ENCODE data around the gene FMNL1.

The FMNL1 gene

GRCh38 chr17:45221081-45222013 is at the start of gene FMNL1:
Gene FMNL1 (plus strand): TSS chr17:45221885. CDS start chr17:45222125, 240 bp downstream.
- TF ChIP-seq CTCF (IDR thresholded peaks at IDR 0.05; ENCODE audit: borderline replicate concordance, insufficient read depth, low read depth, low read length) = no peak
- H3K4me3 ChIP-seq (ENCODE audit: low read depth, low read length) = peak within 1 kb of the TSS; percentile 79

GRCh38 chr17:45172232-45172540 is 49.5 kb upstream of the FMNL1 start:
- TF ChIP-seq CTCF (IDR thresholded peaks at IDR 0.05; ENCODE audit: borderline replicate concordance, insufficient read depth, low read depth, low read length) = no peak
- no peak overlapping the region for H3K4me3 ChIP-seq (ENCODE audit: low read depth, low read length)

- TF ChIP-seq CTCF (IDR thresholded peaks at IDR 0.05; ENCODE audit: borderline replicate concordance, insufficient read depth, low read depth, low read length) = no peak
- no peak overlapping the region for H3K4me3 ChIP-seq (ENCODE audit: low read depth, low read length)
Measured at GRCh38 chr17:45172541-45173286, 49.0 kb upstream of the FMNL1 start.

- H3K4me3 ChIP-seq (ENCODE audit: low read depth, low read length) = no peak overlapping the region
- no peak for TF ChIP-seq CTCF (IDR thresholded peaks at IDR 0.05; ENCODE audit: borderline replicate concordance, insufficient read depth, low read depth, low read length)
Measured at GRCh38 chr17:45175759-45176115, 45.9 kb upstream of the FMNL1 start.

- TF ChIP-seq CTCF (IDR thresholded peaks at IDR 0.05; ENCODE audit: borderline replicate concordance, insufficient read depth, low read depth, low read length) = no peak
- no peak overlapping the region for H3K4me3 ChIP-seq (ENCODE audit: low read depth, low read length)
Measured at GRCh38 chr17:45177563-45177962, 44.1 kb upstream of the FMNL1 start.

- no peak overlapping the region for H3K4me3 ChIP-seq (ENCODE audit: low read depth, low read length)
- TF ChIP-seq CTCF (IDR thresholded peaks at IDR 0.05; ENCODE audit: borderline replicate concordance, insufficient read depth, low read depth, low read length) = no peak
Measured at GRCh38 chr17:45184144-45184543, 37.5 kb upstream of the FMNL1 start.
